Activated T-cell treated with anti-CD3 and anti-CD28 coated beads, Interleukin-2, amount 50 U/mL, for 24 hours (primary cell): Measurements from ENCODE around the gene UNC80.

Experiments
- DNase-seq: peaks from one replicate; pipeline ENCODE4 v3.0.0-alpha.2; 2020
- H3K27ac Mint-ChIP-seq: 2 replicates; pipeline ENCODE4 v1.8.0; 2020; ENCODE audit warnings: mild to moderate bottlenecking, mixed read lengths
- H3K27me3 Mint-ChIP-seq: 2 replicates; pipeline ENCODE4 v1.8.0; 2020; ENCODE audit warnings: mixed read lengths
- H3K36me3 Mint-ChIP-seq: 2 replicates; pipeline ENCODE4 v1.8.0; 2020; ENCODE audit warnings: low read depth, mixed read lengths
- H3K4me1 Mint-ChIP-seq: 2 replicates; pipeline ENCODE4 v1.8.0; 2020; ENCODE audit warnings: low read depth, mixed read lengths
- H3K4me3 Mint-ChIP-seq: 2 replicates; pipeline ENCODE4 v1.8.0; 2020; ENCODE audit warnings: mild to moderate bottlenecking, moderate library complexity, mixed read lengths
- H3K9me3 Mint-ChIP-seq: 2 replicates; pipeline ENCODE4 v1.8.0; 2020; ENCODE audit warnings: mixed read lengths

The UNC80 gene

DNA sequence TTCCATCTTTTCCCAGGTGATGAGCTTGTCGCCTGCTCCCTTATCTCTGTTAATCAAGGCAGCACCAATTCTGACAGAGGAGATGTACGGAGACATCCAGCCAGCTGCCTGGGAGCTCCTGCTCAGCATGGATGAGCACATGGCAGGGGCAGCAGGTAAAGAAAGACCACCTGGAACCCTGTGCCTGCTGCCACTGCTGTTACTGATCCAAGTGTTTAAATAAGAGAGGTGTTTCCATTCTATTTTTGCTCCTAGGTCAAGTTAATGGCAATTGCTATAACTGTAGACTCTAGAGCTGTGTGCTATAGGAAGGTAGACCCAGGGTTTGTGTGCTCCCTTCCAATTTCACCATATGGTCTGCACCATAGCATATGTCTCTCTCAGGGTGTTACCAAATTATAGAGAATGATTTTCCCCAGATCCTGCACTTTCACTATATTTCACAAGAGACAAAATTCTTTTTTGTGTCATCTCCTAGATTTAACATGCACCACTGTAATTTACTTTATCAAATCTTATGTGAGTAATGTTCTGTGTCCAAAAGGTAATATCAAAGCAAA is 142.2 kb downstream of the UNC80 start:
- no peaks in the 10 kb centered on the region for H3K36me3 Mint-ChIP-seq
- no peak overlapping the region for H3K27ac Mint-ChIP-seq
- H3K4me3 Mint-ChIP-seq: no peak overlapping the region
- H3K4me1 Mint-ChIP-seq: no peaks in the 10 kb centered on the region
- DNase-seq: no peak
- no peaks in the 10 kb centered on the region for H3K9me3 Mint-ChIP-seq
- H3K27me3 Mint-ChIP-seq: peaks cover 6% of the 10 kb centered on the region

DNA sequence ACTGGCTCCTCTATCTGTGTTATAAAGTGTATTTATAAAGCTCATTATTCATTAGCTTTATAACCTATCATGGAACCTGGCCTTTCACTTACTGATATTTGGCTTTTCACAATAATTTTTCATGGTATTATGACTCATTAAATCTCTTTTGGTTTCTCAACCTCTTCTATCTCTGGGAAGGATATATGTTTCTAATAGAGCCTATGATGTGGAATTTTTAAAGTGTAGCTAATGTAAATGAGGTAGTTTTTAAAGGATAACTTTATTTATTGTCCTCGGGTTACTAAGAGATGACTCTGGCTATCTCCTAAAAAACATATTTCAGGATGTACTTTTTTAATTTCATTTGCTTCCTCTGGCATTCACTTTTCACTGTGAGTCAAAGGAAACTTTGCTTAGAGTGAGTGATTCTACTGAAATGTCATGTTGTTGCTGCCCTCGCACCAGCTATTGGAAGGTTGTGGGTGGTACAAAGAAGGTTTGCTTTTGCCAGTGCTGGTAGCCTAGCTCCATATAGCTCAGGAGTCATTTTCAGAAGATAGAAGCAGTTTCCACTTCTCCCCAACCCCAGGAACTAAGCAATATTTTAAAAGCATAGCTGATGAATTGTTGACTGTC is 145.6 kb downstream of the UNC80 start:
- Mint-ChIP-seq H3K36me3 (no peaks in the 10 kb centered on the region), H3K9me3 (no peaks in the 10 kb centered on the region), H3K4me3 (no peak overlapping the region), H3K4me1 (no peaks in the 10 kb centered on the region), H3K27ac (no peak overlapping the region), H3K27me3 (peaks cover 15% of the 10 kb centered on the region)
- DNase-seq: no peak

DNA sequence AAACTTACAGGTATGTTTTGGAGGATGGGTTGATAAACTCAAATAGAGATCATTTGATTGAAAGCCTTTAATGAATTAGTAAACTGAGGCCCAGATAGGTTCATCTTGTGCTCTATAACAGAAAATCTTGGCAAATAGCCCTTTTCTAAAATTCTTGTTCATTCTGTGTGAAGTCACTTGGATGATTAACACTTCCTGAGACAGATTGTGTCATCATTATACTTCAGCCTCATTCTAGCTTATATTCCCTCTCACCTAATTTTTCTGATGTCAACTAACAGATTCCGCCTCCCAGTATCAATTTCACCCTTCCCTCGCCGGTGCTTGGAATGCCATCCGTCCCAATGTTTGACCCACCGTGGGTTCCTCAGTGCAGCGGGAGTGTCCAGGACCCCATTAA is 146.6 kb downstream of the UNC80 start:
- Mint-ChIP-seq H3K27ac (no peak overlapping the region), H3K4me1 (no peaks in the 10 kb centered on the region), H3K27me3 (peaks cover 15% of the 10 kb centered on the region), H3K36me3 (no peaks in the 10 kb centered on the region), H3K9me3 (no peaks in the 10 kb centered on the region), H3K4me3 (no peak overlapping the region)
- DNase-seq: no peak

DNA sequence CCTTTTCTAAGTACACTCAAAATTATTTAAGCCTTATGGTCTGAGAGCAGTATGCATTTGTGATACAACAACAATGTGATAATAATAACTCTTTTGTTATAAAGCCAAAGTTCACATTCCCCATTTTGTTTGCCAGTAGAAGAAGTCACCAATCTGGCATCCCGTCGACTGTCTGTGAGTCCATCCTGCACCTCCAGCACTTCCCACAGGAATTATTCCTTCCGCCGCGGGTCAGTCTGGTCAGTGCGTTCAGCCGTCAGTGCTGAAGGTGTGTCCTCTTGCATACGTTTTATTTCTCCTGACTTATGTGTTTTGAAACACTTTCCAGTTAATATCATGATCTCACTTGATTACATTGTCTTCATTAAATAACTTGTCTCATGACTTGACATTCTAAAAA is 150.5 kb downstream of the UNC80 start:
- H3K27ac Mint-ChIP-seq: no peak overlapping the region
- H3K27me3 Mint-ChIP-seq: peaks cover 20% of the 10 kb centered on the region
- no peak for DNase-seq
- H3K36me3 Mint-ChIP-seq: no peaks in the 10 kb centered on the region
- no peak overlapping the region for H3K4me3 Mint-ChIP-seq
- no peaks in the 10 kb centered on the region for H3K4me1 Mint-ChIP-seq
- H3K9me3 Mint-ChIP-seq: no peaks in the 10 kb centered on the region

DNA sequence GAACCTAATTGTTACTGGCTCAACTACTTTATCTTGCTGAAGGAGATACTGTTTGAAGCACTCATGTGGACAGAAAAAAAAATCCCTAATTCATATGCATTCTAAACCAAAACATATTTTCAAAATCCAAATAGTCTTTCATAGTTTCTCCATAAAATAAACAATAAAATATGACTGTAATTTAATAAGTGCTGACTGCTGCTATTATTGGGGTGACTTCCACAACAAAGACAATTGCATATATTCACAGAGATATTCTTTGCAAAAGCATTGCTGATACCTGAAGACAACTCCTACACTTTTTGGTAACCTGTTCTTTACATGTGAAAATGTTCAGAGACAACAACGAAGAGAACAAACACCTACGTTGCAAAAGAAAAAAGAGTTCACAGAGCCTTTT is 157.7 kb downstream of the UNC80 start:
- H3K4me1 Mint-ChIP-seq: no peaks in the 10 kb centered on the region
- H3K36me3 Mint-ChIP-seq: no peaks in the 10 kb centered on the region
- H3K9me3 Mint-ChIP-seq: no peaks in the 10 kb centered on the region
- DNase-seq: no peak
- H3K27me3 Mint-ChIP-seq: peaks cover 14% of the 10 kb centered on the region
- no peak overlapping the region for H3K27ac Mint-ChIP-seq
- no peak overlapping the region for H3K4me3 Mint-ChIP-seq

DNA sequence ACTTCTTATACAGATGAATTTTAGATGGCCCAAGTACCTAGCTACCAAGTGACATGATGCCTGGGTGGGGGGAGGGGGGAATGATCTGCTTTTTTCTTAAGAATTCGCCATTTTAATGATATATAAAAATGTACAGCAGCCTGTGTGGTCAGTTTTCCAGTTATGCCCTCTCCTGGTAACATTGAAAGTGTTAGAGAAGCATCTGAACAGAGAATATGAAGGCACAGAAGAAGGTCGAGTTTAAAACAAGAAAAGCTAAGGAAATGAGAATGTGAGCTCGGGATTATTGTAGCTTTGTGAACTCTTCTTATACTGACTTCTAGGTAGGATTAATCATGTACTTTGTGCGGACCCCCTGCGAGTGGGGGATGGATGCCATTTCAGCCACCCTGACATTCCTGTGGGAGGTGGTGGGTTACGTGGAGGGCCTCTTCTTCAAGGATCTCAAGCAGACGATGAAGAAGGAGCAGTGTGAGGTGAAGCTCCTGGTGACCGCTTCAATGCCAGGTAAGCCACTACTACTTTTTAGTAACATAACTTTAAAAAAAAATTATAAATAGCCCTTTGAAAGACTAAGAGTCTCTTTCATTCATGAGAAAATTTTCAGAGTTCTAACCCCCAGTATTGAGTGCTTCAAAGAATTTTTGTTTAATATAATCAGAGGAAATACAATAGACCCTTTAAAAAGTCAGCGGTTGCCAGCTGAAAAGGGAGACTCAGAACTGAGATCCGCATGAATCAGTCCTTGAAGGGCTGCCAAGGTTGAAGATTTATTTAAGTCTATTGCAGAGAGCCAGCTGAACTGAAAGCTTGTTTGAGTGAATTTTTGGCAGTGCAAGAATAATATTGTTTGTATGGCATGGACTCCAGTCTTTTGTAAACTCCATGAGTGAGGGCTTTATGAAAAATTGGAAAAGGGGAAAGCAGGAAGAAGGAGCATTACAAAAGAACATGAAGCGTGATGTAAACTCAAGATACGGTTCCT is 162.2 kb downstream of the UNC80 start:
- no peaks in the 10 kb centered on the region for H3K36me3 Mint-ChIP-seq
- peaks cover 7% of the 10 kb centered on the region for H3K27me3 Mint-ChIP-seq
- no peaks in the 10 kb centered on the region for H3K4me1 Mint-ChIP-seq
- H3K9me3 Mint-ChIP-seq: no peaks in the 10 kb centered on the region
- no peak for DNase-seq
- no peak overlapping the region for H3K4me3 Mint-ChIP-seq
- H3K27ac Mint-ChIP-seq: no peak overlapping the region

DNA sequence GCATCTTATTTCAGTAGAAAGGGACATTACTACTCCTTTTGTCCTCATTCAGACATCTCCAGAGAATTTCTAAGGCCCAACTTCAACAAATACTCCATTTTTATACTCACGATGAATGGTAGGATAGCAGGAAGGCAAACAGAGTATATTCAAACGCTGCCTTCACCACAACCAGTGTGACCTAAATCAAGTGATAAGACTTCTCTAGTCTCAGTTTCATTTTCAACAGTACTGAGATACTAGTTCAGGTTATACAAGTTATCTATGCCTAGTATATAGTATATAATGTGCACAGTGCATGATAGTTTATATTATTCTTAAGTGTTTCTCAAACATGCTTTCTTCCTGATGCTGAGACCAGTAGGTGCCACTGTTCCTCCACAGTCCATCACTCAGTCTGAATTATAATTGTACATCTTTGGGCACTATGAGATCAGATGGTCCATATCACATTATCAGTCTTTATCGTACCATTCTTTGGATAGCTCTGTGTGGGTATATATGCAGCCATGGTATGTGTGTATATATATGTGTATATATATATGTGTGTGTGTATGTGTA is 164.6 kb downstream of the UNC80 start:
- peaks cover 15% of the 10 kb centered on the region for H3K27me3 Mint-ChIP-seq
- no peak for DNase-seq
- no peaks in the 10 kb centered on the region for H3K4me1 Mint-ChIP-seq
- H3K36me3 Mint-ChIP-seq: no peaks in the 10 kb centered on the region
- H3K27ac Mint-ChIP-seq: no peak overlapping the region
- no peak overlapping the region for H3K4me3 Mint-ChIP-seq
- H3K9me3 Mint-ChIP-seq: no peaks in the 10 kb centered on the region

DNA sequence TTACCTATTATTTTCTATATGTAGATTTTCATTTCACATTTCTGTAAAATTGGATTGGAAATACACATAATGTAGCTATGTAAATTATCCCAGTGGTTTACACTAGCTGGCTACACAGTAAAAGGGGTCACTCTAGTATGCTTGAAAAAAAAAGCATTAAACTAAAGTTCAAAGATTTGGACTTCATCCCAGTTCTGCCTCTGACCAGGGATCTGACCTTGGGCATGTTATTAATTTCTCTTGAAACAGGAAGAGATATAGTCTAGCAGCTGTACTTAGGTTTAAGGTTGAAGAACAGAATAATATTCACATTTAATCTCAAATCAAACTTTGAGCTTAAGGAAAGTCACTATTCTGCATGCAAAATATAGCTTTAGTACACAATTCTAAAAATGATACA is 166.3 kb downstream of the UNC80 start:
- peaks cover 8% of the 10 kb centered on the region for H3K27me3 Mint-ChIP-seq
- H3K36me3 Mint-ChIP-seq: no peaks in the 10 kb centered on the region
- H3K4me1 Mint-ChIP-seq: no peaks in the 10 kb centered on the region
- no peak for DNase-seq
- no peaks in the 10 kb centered on the region for H3K9me3 Mint-ChIP-seq
- no peak overlapping the region for H3K4me3 Mint-ChIP-seq
- no peak overlapping the region for H3K27ac Mint-ChIP-seq

DNA sequence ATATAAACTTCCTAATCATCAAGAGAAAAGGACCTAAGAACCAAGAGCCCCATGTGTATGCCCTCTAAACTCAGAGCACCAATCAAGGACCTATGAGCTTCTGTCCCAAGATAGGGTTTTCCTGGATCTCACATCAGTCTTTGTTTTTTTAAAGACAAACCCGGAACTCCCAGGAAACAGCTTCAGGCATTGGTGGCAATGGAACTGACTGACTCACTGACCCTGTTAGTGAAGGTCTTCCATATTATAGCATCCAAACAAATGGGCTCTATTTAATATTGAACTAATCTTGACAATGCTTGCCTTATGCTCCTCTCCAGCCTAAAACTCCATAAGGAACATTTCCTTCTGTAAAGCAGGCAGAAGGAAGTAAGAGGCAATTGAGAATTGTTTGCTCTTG is 167.3 kb downstream of the UNC80 start:
- no peaks in the 10 kb centered on the region for H3K36me3 Mint-ChIP-seq
- H3K4me1 Mint-ChIP-seq: no peaks in the 10 kb centered on the region
- H3K9me3 Mint-ChIP-seq: no peaks in the 10 kb centered on the region
- no peak overlapping the region for H3K27ac Mint-ChIP-seq
- H3K27me3 Mint-ChIP-seq: peaks cover 8% of the 10 kb centered on the region
- no peak overlapping the region for H3K4me3 Mint-ChIP-seq
- DNase-seq: no peak

DNA sequence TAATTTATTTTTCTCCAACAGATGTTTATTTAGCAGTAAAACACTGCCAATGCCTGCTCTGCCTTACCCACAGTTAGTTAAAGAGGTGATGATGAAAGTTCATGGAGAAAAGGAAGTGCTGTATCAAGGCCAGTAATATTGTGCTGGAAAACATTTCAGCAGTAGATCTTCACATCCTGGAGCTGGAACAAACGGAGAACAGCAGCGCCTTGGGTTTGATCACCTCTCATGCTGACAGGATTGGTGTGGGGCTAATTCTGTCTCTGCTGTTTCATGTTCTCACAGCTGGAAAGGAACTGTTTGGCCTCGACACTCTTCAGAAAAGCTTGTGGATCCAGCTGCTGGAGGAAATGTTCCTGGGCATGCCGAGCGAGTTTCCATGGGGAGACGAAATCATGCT is 169.3 kb downstream of the UNC80 start:
- Mint-ChIP-seq H3K36me3 (no peaks in the 10 kb centered on the region), H3K4me3 (no peak overlapping the region), H3K9me3 (no peaks in the 10 kb centered on the region), H3K27ac (no peak overlapping the region), H3K4me1 (no peaks in the 10 kb centered on the region), H3K27me3 (peaks cover 8% of the 10 kb centered on the region)
- DNase-seq: no peak

DNA sequence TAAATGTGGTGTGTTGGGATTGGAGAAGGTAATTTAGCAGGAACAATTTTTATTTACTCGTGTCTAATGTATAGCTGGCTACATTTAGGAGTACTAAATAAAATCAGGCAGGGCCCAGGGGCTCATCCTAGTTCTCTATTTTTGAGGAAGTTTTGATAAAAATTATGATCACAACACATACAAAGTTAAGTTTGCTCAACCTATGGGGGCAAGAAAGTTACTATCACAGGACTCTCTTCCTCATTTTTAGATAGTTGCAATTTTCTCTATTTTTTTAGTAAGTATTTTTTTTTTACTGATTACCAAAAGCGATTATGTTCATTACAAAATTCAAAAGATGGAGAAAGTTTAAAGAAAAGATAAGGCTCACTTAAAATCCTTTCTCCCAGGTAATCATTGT is 170.8 kb downstream of the UNC80 start:
- no peaks in the 10 kb centered on the region for H3K36me3 Mint-ChIP-seq
- no peaks in the 10 kb centered on the region for H3K9me3 Mint-ChIP-seq
- no peak overlapping the region for H3K27ac Mint-ChIP-seq
- H3K4me3 Mint-ChIP-seq: no peak overlapping the region
- no peak for DNase-seq
- H3K4me1 Mint-ChIP-seq: no peaks in the 10 kb centered on the region
- H3K27me3 Mint-ChIP-seq: peaks cover 8% of the 10 kb centered on the region

DNA sequence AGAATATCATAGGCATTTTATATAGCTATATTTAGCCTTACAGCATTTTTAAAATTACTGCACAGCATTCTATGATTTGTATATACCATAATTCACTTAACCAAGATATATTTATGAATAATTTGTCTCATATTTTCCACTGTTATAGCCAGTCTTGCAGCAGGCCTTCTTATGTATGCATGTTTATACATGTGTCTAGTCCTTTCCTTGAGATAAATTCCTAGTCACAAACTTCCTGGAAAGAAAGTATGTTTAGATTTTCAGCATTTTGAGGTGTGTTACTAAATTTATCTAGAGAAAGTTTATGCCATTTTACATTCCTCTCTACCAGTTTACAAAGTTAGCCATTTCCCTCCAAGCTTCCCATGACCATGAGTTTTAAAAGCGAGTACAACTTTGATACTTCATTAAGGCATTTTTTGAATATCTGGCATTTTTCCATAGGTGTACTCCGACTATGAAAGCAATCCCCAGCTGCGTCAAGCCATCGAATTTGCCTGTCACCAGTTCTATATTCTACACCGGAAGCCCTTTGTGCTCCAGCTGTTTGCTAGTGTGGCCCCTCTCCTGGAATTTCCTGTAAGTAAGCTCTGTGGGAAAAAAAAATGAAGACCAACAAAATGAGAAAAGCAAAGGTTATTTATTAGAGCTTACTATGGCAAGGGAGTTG is 171.4 kb downstream of the UNC80 start:
- H3K4me1 Mint-ChIP-seq: no peaks in the 10 kb centered on the region
- DNase-seq: no peak
- H3K4me3 Mint-ChIP-seq: no peak overlapping the region
- H3K27me3 Mint-ChIP-seq: peaks cover 8% of the 10 kb centered on the region
- H3K36me3 Mint-ChIP-seq: no peaks in the 10 kb centered on the region
- H3K27ac Mint-ChIP-seq: no peak overlapping the region
- H3K9me3 Mint-ChIP-seq: no peaks in the 10 kb centered on the region

DNA sequence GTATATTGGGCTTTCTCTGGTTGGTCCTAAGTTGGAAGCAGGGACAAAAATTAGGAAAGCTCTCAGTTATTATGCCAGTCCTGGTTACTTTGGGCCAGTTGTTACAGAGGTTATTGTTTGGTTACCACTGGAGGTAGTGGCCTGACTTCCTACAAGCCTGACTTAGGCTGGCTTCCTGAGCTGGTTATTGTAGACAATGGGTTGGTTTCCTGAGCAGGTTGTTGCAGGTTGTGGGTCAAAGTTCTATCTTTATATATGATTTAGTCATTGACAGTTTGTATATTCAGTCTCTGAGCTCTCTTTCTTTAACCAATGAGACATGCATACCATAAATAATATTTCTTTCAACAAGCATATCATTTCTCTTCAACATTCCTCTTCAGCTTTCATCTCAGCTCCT is 172.1 kb downstream of the UNC80 start:
- Mint-ChIP-seq H3K4me3 (no peak overlapping the region), H3K9me3 (no peaks in the 10 kb centered on the region), H3K27me3 (peaks cover 10% of the 10 kb centered on the region), H3K36me3 (no peaks in the 10 kb centered on the region), H3K27ac (no peak overlapping the region), H3K4me1 (no peaks in the 10 kb centered on the region)
- no peak for DNase-seq

DNA sequence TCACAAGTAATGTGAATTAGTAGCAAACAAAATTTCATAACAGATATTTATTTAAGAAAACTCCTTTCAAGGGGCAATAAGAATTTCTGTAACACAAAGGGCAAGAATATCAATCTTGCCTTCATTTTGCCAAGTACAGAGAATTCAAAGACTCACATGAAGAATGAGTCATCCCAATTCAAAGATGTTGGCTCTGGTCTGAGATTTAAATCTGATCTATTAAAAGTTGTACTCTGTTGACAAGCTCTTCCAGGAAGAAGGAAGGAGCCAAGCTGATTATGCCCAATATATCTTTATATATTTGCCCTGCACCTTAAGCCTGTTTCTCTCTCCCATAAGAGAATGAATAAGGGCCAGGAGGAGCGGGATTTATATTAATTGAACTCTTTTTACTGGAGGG is 174.9 kb downstream of the UNC80 start:
- H3K4me3 Mint-ChIP-seq: no peak overlapping the region
- DNase-seq: no peak
- no peak overlapping the region for H3K27ac Mint-ChIP-seq
- H3K36me3 Mint-ChIP-seq: no peaks in the 10 kb centered on the region
- no peaks in the 10 kb centered on the region for H3K9me3 Mint-ChIP-seq
- H3K4me1 Mint-ChIP-seq: no peaks in the 10 kb centered on the region
- peaks cover 5% of the 10 kb centered on the region for H3K27me3 Mint-ChIP-seq
